IMR-90 (cell line): ENCODE results near the gene TRAIP. TPM values are rescaled to one million over a fixed set of nuclear protein-coding genes. Genes with fewer than 3 reads are reported as not detected.

Experiments
- ATAC-seq: fragments of 200-7000 bp; cut with Tn5 transposase; 2 replicates; pipeline ENCODE4 v1.9.1; 2020; ENCODE audit warnings: low read depth, mild to moderate bottlenecking, moderate library complexity
- BruUV-seq: library from RNA; stranded (reverse); fragments of 400-500 nt; replicated peaks from 2 replicates; lab custom pipeline; 2021; lab: Mats Ljungman, UMichigan
- CTCF ChIA-PET: fragments of 300-600 bp; formaldehyde crosslinking; extraction: SDS; loops from one replicate; lab custom pipeline; 2021; ENCODE audit warnings: antibody characterized with exemption; lab: Yijun Ruan, JAX
- POLR2A ChIA-PET: fragments of 300-600 bp; sonication (Branson Sonifier 250); formaldehyde crosslinking; loops from one replicate; lab custom pipeline; 2022; ENCODE audit warnings: antibody characterized with exemption; ENCODE audit not compliant: unreplicated experiment; lab: Charles Lee
- DNase-seq: peaks from one replicate; pipeline ENCODE4 v3.0.0; 2013
- H2AFZ ChIP-seq: replicated peaks from 2 replicates; pipeline ENCODE3; 2013; ENCODE audit warnings: low read length, mild to moderate bottlenecking; ENCODE audit not compliant: poor library complexity
- H2AK5ac ChIP-seq: 2 replicates; pipeline ENCODE4 v1.6.1; 2013; ENCODE audit warnings: low read depth, low read length, inconsistent platforms
- H2AK9ac ChIP-seq: replicated peaks from 2 replicates; pipeline ENCODE3; 2013; ENCODE audit warnings: mild to moderate bottlenecking, low read depth, low read length, moderate library complexity; ENCODE audit not compliant: poor library complexity
- H2BK120ac ChIP-seq: 2 replicates; pipeline ENCODE4 v1.6.1; 2013; ENCODE audit warnings: low read depth, low read length, inconsistent platforms
- H2BK15ac ChIP-seq: 3 replicates; pipeline ENCODE4 v1.6.1; 2013; ENCODE audit warnings: low read depth, low read length, inconsistent platforms
- H2BK20ac ChIP-seq: 2 replicates; pipeline ENCODE4 v1.6.1; 2013; ENCODE audit warnings: low read depth, mild to moderate bottlenecking, inconsistent platforms, low read length, moderate library complexity
- H2BK5ac ChIP-seq: 2 replicates; pipeline ENCODE4 v1.6.1; 2013; ENCODE audit warnings: mild to moderate bottlenecking, low read depth, low read length, inconsistent platforms; ENCODE audit not compliant: poor library complexity, severe bottlenecking
- H3K14ac ChIP-seq: replicated peaks from 2 replicates; pipeline ENCODE4 v1.6.1; 2013; ENCODE audit warnings: low read depth, low read length, inconsistent platforms
- H3K18ac ChIP-seq: 2 replicates; pipeline ENCODE4 v1.6.1; 2013; ENCODE audit warnings: low read depth, low read length, control low read depth
- H3K23ac ChIP-seq: 2 replicates; pipeline ENCODE4 v1.6.1; 2013; ENCODE audit warnings: low read depth, low read length, inconsistent platforms
- H3K27ac ChIP-seq: 2 replicates; pipeline ENCODE4 v1.5.1; 2013; ENCODE audit warnings: mild to moderate bottlenecking, control low read depth, low read length; ENCODE audit not compliant: insufficient read depth
- H3K27me3 ChIP-seq: 2 replicates; pipeline ENCODE4 v1.6.1; 2013; ENCODE audit warnings: low read length; ENCODE audit not compliant: control insufficient read depth, insufficient read depth
- H3K36me3 ChIP-seq: 2 replicates; pipeline ENCODE4 v1.6.1; 2013; ENCODE audit warnings: low read length, mixed read lengths; ENCODE audit not compliant: control insufficient read depth, insufficient read depth
- H3K4ac ChIP-seq: 2 replicates; pipeline ENCODE4 v1.6.1; 2013; ENCODE audit warnings: low read depth, low read length, inconsistent platforms
- H3K4me1 ChIP-seq: 2 replicates; pipeline ENCODE4 v1.6.1; 2013; ENCODE audit warnings: low read length, mixed read lengths; ENCODE audit not compliant: control insufficient read depth, insufficient read depth
- H3K4me2 ChIP-seq: 2 replicates; pipeline ENCODE4 v1.6.1; 2013; ENCODE audit warnings: low read depth, mild to moderate bottlenecking, control low read depth, low read length, moderate library complexity
- H3K4me3 ChIP-seq: 2 replicates; pipeline ENCODE4 v1.5.1; 2013; ENCODE audit warnings: low read depth, mild to moderate bottlenecking, control low read depth, low read length, moderate library complexity; ENCODE audit not compliant: insufficient read depth
- H3K56ac ChIP-seq: 2 replicates; pipeline ENCODE4 v1.6.1; 2013; ENCODE audit warnings: low read length, inconsistent platforms; ENCODE audit not compliant: insufficient read depth; ENCODE audit errors: extremely low read depth
- H3K79me1 ChIP-seq, 2 experiments: 2 replicates each; pipeline ENCODE4 v1.6.1; 2013; ENCODE audit warnings: low read length in 2 of 2, inconsistent platforms in 1 of 2, low read depth in 1 of 2
- H3K9ac ChIP-seq: 2 replicates; pipeline ENCODE4 v1.6.1; 2013; ENCODE audit warnings: low read depth, low read length, control low read depth
- H3K9me1 ChIP-seq: 2 replicates; pipeline ENCODE4 v1.6.1; 2013; ENCODE audit warnings: low read length, inconsistent platforms; ENCODE audit not compliant: insufficient read depth
- H3K9me3 ChIP-seq: 2 replicates; pipeline ENCODE4 v1.6.1; 2013; ENCODE audit warnings: low read length; ENCODE audit not compliant: control insufficient read depth, insufficient read depth
- H4K20me1 ChIP-seq: 2 replicates; pipeline ENCODE4 v1.6.1; 2013; ENCODE audit warnings: low read length, inconsistent platforms; ENCODE audit not compliant: insufficient read depth
- H4K5ac ChIP-seq: 2 replicates; pipeline ENCODE4 v1.6.1; 2013; ENCODE audit warnings: mild to moderate bottlenecking, low read depth, low read length, control low read depth
- H4K8ac ChIP-seq, 2 experiments: 2 replicates each; pipeline ENCODE4 v1.6.1; 2013; ENCODE audit warnings: low read depth in 2 of 2, low read length in 2 of 2, control low read depth in 1 of 2, inconsistent platforms in 1 of 2
- H4K91ac ChIP-seq: 2 replicates; pipeline ENCODE4 v1.6.1; 2013; ENCODE audit warnings: low read depth, low read length, inconsistent platforms; ENCODE audit not compliant: insufficient read depth
- MXI1 ChIP-seq: IDR thresholded peaks from 2 replicates; pipeline ENCODE4 v1.6.1; 2012; ENCODE audit warnings: low read depth, mild to moderate bottlenecking, low read length, moderate library complexity, borderline replicate concordance
- WGBS, 2 experiments: methylation state at CpG; one replicate each; pipeline versions ENCODE4 v1.1.5 to v1.1.7; 2013; ENCODE audit warnings: missing lambda C conversion rate in 2 of 2; ENCODE audit not compliant: insufficient read length in 1 of 2; ENCODE audit errors: extremely low coverage in 2 of 2; 5-methylcytosine and 5-hydroxymethylcytosine counted together
- dilution Hi-C: fragments of 300-500 bp; cut with HindIII; formaldehyde crosslinking; loops from one replicate; pipeline ENCODE4 v1.14.3; 2018; ENCODE audit warnings: low sequenced_read_pairs; ENCODE audit not compliant: unreplicated experiment
- in situ Hi-C: fragments of 300-500 bp; cut with MboI; formaldehyde crosslinking; loops from 3 replicates; pipeline ENCODE4 v1.14.3; 2019; ENCODE audit warnings: low sequenced_read_pairs, inconsistent platforms, mixed read lengths
- intact Hi-C: fragments of 100-400 bp; cut with micrococcal nuclease; formaldehyde crosslinking; loops from 2 replicates; pipeline ENCODE4 v1.10.0; 2022
- polyA plus RNA-seq, 3 experiments: library from polyadenylated mRNA; depleted of rRNA; stranded (reverse); fragments of >200 nt; gene quantifications; 2 replicates each; pipeline ENCODE4 v1.2.3, GENCODE V29; 2012; ENCODE audit warnings: low replicate concordance in 1 of 3
- total RNA-seq: library from RNA; depleted of rRNA; stranded (reverse); fragments of >200 nt; gene quantifications from 2 replicates; pipeline ENCODE4 v1.2.3, GENCODE V29; 2012
- TF ChIP-seq, protein P1 (sequence below): fragments of 150-350 bp; IDR thresholded peaks from 2 replicates; pipeline ENCODE4 v1.6.1; 2017; ENCODE audit warnings: mild to moderate bottlenecking, antibody characterized with exemption, low read length, low read depth

Gene TRAIP
- total and polyA plus RNA-seq, 2 of the 4 experiments (the other 2 are of a cell fraction): 6.3 to 9.2 TPM

DNA sequence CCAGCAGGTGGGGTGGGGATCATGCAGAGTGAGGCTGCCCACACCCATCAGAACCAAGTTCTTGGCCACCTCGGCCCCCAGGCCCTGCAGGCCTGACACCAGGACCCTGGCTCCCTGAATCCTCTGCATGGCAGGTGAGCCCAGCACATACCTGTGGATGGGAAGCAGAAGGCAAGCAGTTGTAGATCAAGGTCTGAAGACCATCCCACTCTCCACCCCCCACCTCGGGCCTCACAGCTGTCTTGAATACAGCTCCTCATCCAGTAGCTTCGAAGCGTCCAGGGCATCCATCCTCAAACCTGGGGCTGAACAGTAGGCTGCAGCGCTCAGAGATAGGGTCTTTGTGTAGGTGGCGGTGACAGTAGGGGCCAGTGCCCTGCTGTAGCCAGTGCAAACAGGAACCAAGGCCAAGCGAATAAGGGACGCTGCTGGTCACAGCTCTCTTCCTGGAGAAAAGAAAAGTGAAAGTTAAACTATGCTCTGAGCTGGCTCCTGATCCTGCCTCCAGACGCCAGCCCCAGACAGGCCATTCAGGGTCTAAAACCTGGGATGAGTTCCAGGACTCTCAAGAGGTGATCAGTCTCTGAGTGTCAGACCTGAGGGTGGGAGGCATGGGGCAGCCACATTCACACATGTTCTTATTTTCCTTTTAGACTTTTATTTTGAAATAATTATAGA, 42.7 kb downstream of the TRAIP start, which contains the start of gene UBA7:
UBA7 (minus strand) TSS at position 457 of the 678 bp plus-strand sequence; CDS start at position 291, 166 bp downstream.
- peak; percentile 51; the same call in 1 of the 2 replicates for TF ChIP-seq MXI1
- TF ChIP-seq, protein P1, sequence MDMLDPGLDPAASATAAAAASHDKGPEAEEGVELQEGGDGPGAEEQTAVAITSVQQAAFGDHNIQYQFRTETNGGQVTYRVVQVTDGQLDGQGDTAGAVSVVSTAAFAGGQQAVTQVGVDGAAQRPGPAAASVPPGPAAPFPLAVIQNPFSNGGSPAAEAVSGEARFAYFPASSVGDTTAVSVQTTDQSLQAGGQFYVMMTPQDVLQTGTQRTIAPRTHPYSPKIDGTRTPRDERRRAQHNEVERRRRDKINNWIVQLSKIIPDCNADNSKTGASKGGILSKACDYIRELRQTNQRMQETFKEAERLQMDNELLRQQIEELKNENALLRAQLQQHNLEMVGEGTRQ: no peak
- Histone ChIP-seq H3K4me1 (peaks cover 8% of the 10 kb centered on the region), H3K9me3 (no peaks in the 10 kb centered on the region), H3K56ac (peak within 1 kb of the TSS; percentile 83; the same call in 1 of the 2 replicates), H2AFZ (peak within 1 kb of the TSS; percentile 98), H4K5ac (peak within 1 kb of the TSS; percentile 94), H2AK9ac (peak within 1 kb of the TSS; percentile 88), H3K4ac (peak within 1 kb of the TSS; percentile 98), H3K9me1 (peaks cover 12% of the 10 kb centered on the region; the same call in 1 of the 2 replicates), H3K9ac (peak within 1 kb of the TSS; percentile 97), H3K23ac (peak within 1 kb of the TSS; percentile 96), H4K91ac (peak within 1 kb of the TSS; percentile 97), H4K20me1 (no peaks in the 10 kb centered on the region), H3K4me2 (peak within 1 kb of the TSS; percentile 89), H3K18ac (peak within 1 kb of the TSS; percentile 89), H3K27ac (peak within 1 kb of the TSS; percentile 93), H3K27me3 (no peaks in the 10 kb centered on the region), H2BK20ac (peak within 1 kb of the TSS; percentile 69; the same call in 1 of the 2 replicates), H3K14ac (peak within 1 kb of the TSS; percentile 100), H2BK15ac (peak within 1 kb of the TSS; percentile 64; the same call in 1 of the 3 replicates), H2AK5ac (peak within 1 kb of the TSS; percentile 73), H3K79me1 (peaks cover 3 to 16% of the 10 kb centered on the region in 2 experiments; a peak in 2 of 4 replicates), H2BK120ac (peak within 1 kb of the TSS; percentile 89), H4K8ac (peak within 1 kb of the TSS; percentile 99 to 100), H3K4me3 (peak within 1 kb of the TSS; percentile 55), H2BK5ac (peak within 1 kb of the TSS; percentile 83), H3K36me3 (peaks cover 31% of the 10 kb centered on the region)
- TSS peak; percentile 55 for BruUV-seq
- ATAC-seq (peak; percentile 96), DNase-seq (peak; percentile 80)
- dilution Hi-C loops: no loop called here
- in situ Hi-C loops: no loop called here
- ChIA-PET CTCF (interaction anchor here (2.2 kb wide), 1 partner anchor 11 kb away, joined by 9 read pairs; the partner anchor contains the start of gene INKA1), POLR2A (interaction anchor here (1.3 kb wide), 1 partner anchor 9 kb away, joined by 4 read pairs; no protein-coding TSS in a partner anchor)
- intact Hi-C loops: no loop called here
- 13% methylated on average over 3 of the region's 9 CpGs; no CpG with 5 or more reads in 1 of the 2 experiments for WGBS, 2 experiments
